CD14-positive monocyte (primary cell): Measurements from ENCODE around the gene IKZF4. TPM values are rescaled to one million over a fixed set of nuclear protein-coding genes. Genes with fewer than 3 reads are reported as not detected.
A peak's percentile ranks its signal among the peaks of the same experiment; 100 is the strongest.

ENCODE experiments used
- DNase-seq, 3 donors: peaks; one replicate each; pipeline ENCODE4 v3.0.0-alpha.2; 2011 to 2022
- H2AFZ ChIP-seq: 2 replicates; pipeline ENCODE4 v1.6.0; 2012; ENCODE audit warnings: mild to moderate bottlenecking, low read depth, low read length, inconsistent platforms; ENCODE audit not compliant: insufficient read depth, poor library complexity, severe bottlenecking
- H3K27ac ChIP-seq, 2 donors: 1 replicate in 1 of 2; 2 replicates in 1 of 2; pipeline ENCODE4 v1.5.1; 2012 to 2013; ENCODE audit warnings: low read length in 2 of 2, control low read depth in 1 of 2, inconsistent platforms in 1 of 2, low read depth in 1 of 2, mild to moderate bottlenecking in 1 of 2
- H3K27me3 ChIP-seq, 2 donors: one replicate each; pipeline versions ENCODE4 v1.6.0 to v1.6.1; 2011 to 2013; ENCODE audit warnings: low read length in 2 of 2; ENCODE audit not compliant: control insufficient read depth in 2 of 2, insufficient read depth in 2 of 2
- H3K36me3 ChIP-seq, 2 donors: replicated peaks in 1 of 2; 1 replicate in 1 of 2; 2 replicates in 1 of 2; pipeline versions ENCODE4 v1.5.1 to v1.6.1; 2012 to 2013; ENCODE audit warnings: low read length in 2 of 2, control low read depth in 1 of 2, inconsistent platforms in 1 of 2, mild to moderate bottlenecking in 1 of 2; ENCODE audit not compliant: insufficient read depth in 2 of 2, control insufficient read depth in 1 of 2
- H3K4me1 ChIP-seq, 2 donors: 1 replicate in 1 of 2; 2 replicates in 1 of 2; pipeline versions ENCODE4 v1.5.1 to v1.6.1; 2012 to 2013; ENCODE audit warnings: low read length in 2 of 2, control low read depth in 1 of 2, inconsistent platforms in 1 of 2, mild to moderate bottlenecking in 1 of 2, moderate library complexity in 1 of 2; ENCODE audit not compliant: insufficient read depth in 2 of 2, control insufficient read depth in 1 of 2
- H3K4me2 ChIP-seq: replicated peaks from 2 replicates; pipeline ENCODE3; 2012; ENCODE audit warnings: low read length, moderate library complexity, mild to moderate bottlenecking; ENCODE audit not compliant: poor library complexity, severe bottlenecking; ENCODE audit errors: extremely low read depth
- H3K4me3 ChIP-seq, 3 experiments: fragments of 200-600 bp in 1 of 3; sonication (generic) in 1 of 3; replicated peaks in 1 of 3; 1 replicate in 2 of 3; 2 replicates in 1 of 3; pipeline ENCODE4 v1.5.1; 2011 to 2013; ENCODE audit warnings: low read length in 3 of 3, mild to moderate bottlenecking in 3 of 3, control low read depth in 2 of 3, low read depth in 2 of 3, inconsistent platforms in 1 of 3, moderate library complexity in 1 of 3
- H3K79me2 ChIP-seq: 2 replicates; pipeline ENCODE4 v1.6.0; 2012; ENCODE audit warnings: mild to moderate bottlenecking, control low read depth, inconsistent platforms, low read length, moderate library complexity; ENCODE audit not compliant: insufficient read depth
- H3K9ac ChIP-seq: 2 replicates; pipeline ENCODE4 v1.6.0; 2017; ENCODE audit warnings: low read length, mild to moderate bottlenecking; ENCODE audit not compliant: insufficient read depth, poor library complexity, severe bottlenecking
- H3K9me3 ChIP-seq, 2 donors: replicated peaks in 1 of 2; 1 replicate in 1 of 2; 2 replicates in 1 of 2; pipeline versions ENCODE4 v1.5.1 to v1.6.1; 2012 to 2013; ENCODE audit warnings: low read length in 2 of 2, control low read depth in 1 of 2; ENCODE audit not compliant: control insufficient read depth in 1 of 2, insufficient read depth in 1 of 2
- H4K20me1 ChIP-seq: 2 replicates; pipeline ENCODE4 v1.6.0; 2012; ENCODE audit warnings: mild to moderate bottlenecking, low read length, control low read depth, moderate library complexity; ENCODE audit not compliant: insufficient read depth
- H3K27ac Mint-ChIP-seq, 7 donors: one replicate each; pipeline ENCODE4 v1.8.0; 2020; ENCODE audit warnings: mild to moderate bottlenecking in 7 of 7, mixed read lengths in 7 of 7, moderate library complexity in 6 of 7, inconsistent platforms in 2 of 7
- H3K27me3 Mint-ChIP-seq, 3 donors: one replicate each; pipeline ENCODE4 v1.8.0; 2021 to 2022; ENCODE audit warnings: low read depth in 3 of 3, mild to moderate bottlenecking in 3 of 3, mixed read lengths in 3 of 3, moderate library complexity in 3 of 3, inconsistent platforms in 1 of 3
- H3K36me3 Mint-ChIP-seq, 2 donors: one replicate each; pipeline ENCODE4 v1.8.0; 2020; ENCODE audit warnings: mixed read lengths in 2 of 2, inconsistent platforms in 1 of 2, mild to moderate bottlenecking in 1 of 2
- H3K4me1 Mint-ChIP-seq: one replicate; pipeline ENCODE4 v1.8.0; 2020; ENCODE audit warnings: mild to moderate bottlenecking, mixed read lengths
- H3K4me3 Mint-ChIP-seq, 2 donors: one replicate each; pipeline ENCODE4 v1.8.0; 2020; ENCODE audit warnings: mild to moderate bottlenecking in 2 of 2, mixed read lengths in 2 of 2, moderate library complexity in 1 of 2
- H3K9me3 Mint-ChIP-seq, 7 donors: one replicate each; pipeline ENCODE4 v1.8.0; 2020 to 2022; ENCODE audit warnings: mixed read lengths in 7 of 7, mild to moderate bottlenecking in 6 of 7, moderate library complexity in 6 of 7, inconsistent platforms in 2 of 7
- CTCF ChIP-seq: fragments of 200-600 bp; IDR thresholded peaks from one replicate; pipeline ENCODE4 v1.8.0; 2022; ENCODE audit warnings: antibody characterized with exemption, mild to moderate bottlenecking
- WGBS: methylation state at CpG from one replicate; pipeline ENCODE4 v1.1.5; 2013; ENCODE audit warnings: missing lambda C conversion rate; ENCODE audit not compliant: insufficient coverage; 5-methylcytosine and 5-hydroxymethylcytosine counted together
- intact Hi-C, 2 donors: fragments of 100-400 bp; cut with micrococcal nuclease; formaldehyde crosslinking; loops; one replicate each; pipeline versions ENCODE4 v1.15.0 to v1.15.1; 2023
- polyA minus RNA-seq: library from RNA; depleted of rRNA, polyadenylated mRNA; stranded (reverse); fragments of >200 nt; gene quantifications from 2 replicates; pipeline ENCODE4 v1.2.3, GENCODE V29; 2012
- polyA plus RNA-seq, 3 donors: library from polyadenylated mRNA; depleted of rRNA in 1 of 3; unstranded in 2 of 3; stranded (reverse) in 1 of 3; fragments of 300-500 nt in 2 of 3; fragments of >200 nt in 1 of 3; fragmentation: Illumina TruSeq in 2 of 3; gene quantifications; 1 replicate in 2 of 3; 2 replicates in 1 of 3; pipeline ENCODE4 v1.2.3, GENCODE V29; 2012 to 2021
- total RNA-seq, 12 experiments: library from RNA in 1 of 12; stranded (reverse) in 1 of 12; fragments of 120-200 nt in 1 of 12; gene quantifications; one replicate each; pipeline ENCODE4 v1.2.4 and lab custom pipeline; 2013 to 2026; ENCODE audit warnings: mixed read lengths in 6 of 12, inconsistent platforms in 1 of 12

IKZF4 gene
- 0.40 TPM for total RNA-seq (2013)
- polyA plus RNA-seq (1 to 10 TPM in 2 of 3 donors, under 1 TPM in 1; 0.09 to 4.9 (median 1.3) TPM), polyA minus RNA-seq (1.5 and 2.4 TPM in 2 replicates), total RNA-seq (lab: John Stamatoyannopoulos, UW) (0.23 to 5.9 (median 1.5) reads per million in 11 experiments)

DNA sequence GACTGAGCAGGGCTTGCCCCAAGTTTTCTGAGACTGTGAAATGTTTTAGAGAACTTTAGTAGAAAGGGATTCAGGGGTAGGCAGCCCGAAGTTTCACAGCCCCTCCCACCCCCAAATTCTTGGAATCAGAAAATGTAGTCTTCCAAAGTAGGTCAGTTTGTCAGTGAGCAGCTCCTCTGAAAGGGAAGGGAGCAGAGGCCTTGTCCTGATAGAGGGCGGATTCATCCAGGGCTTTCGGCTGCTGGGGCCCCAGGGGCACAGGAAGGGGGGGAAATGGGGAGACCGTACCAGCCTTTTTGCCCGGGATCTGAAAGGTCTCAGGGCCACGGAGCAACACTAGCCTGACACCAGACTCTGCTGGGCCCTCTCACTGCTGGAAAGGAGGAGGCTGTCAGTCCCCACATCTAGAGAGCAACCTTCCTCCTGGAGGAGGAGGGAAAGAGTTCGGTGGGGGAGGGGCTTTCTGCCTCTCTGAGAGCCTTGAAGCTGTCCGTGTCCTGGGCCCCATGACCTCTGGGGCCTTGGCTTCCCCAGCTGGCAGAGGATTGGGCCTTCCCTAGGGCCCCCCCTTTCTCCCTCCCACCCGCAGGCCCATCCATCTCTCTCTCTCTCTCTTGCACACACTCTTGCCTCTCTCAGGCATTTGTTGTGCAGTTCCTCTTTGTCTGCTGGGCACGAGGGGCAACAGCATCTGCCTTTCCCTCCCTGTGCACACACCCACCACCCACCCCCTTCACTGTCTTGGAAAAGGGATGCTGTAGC lies at the start of gene IKZF4:
TSS of gene IKZF4 (plus strand) at position 621 of the 762 bp plus-strand sequence. CDS start 451 bp downstream, outside the sequence.
- no peaks in the 10 kb centered on the region for H3K9me3 ChIP-seq
- TF ChIP-seq CTCF, result no peak
- H4K20me1 ChIP-seq, result no peaks in the 10 kb centered on the region
- peaks cover 0 to 7% of the 10 kb centered on the region in 2 donors for H3K36me3 ChIP-seq
- H3K27me3 ChIP-seq, result no peaks in the 10 kb centered on the region
- intact Hi-C loops, result loop anchor here in 1 of 2 donors (10.0 kb wide), 1 partner anchor 276 kb away; the partner anchor contains the start of gene GDF11
- peaks cover 20 to 27% of the 10 kb centered on the region in 2 donors for H3K4me1 ChIP-seq
- peak within 1 kb of the TSS; percentile 3 to 70 (median 24) for H3K4me3 ChIP-seq
- Mint-ChIP-seq H3K27me3 (peaks cover 0 to 4% (median 3%) of the 10 kb centered on the region in 3 donors), H3K9me3 (no peaks in the 10 kb centered on the region), H3K36me3 (peaks cover 11 to 12% of the 10 kb centered on the region in 2 donors), H3K4me1 (peaks cover 23% of the 10 kb centered on the region), H3K27ac (peak within 1 kb of the TSS in 4 of 7 donors; percentile 57 to 89 (median 80)), H3K4me3 (peak within 1 kb of the TSS; percentile 81 to 89)
- H2AFZ ChIP-seq, result peak within 1 kb of the TSS; percentile 80
- H3K27ac ChIP-seq, result no peak within 1 kb of the TSS
- peak within 1 kb of the TSS; percentile 43 for H3K9ac ChIP-seq
- WGBS, result 3% methylated on average over 4 of the region's 10 CpGs
- no peaks in the 10 kb centered on the region for H3K79me2 ChIP-seq
- DNase-seq, result peak; percentile 19 to 51 (median 42)
- H3K4me2 ChIP-seq, result peak within 1 kb of the TSS; percentile 78

GRCh38 chr12:55972042-55972441 lies 48.8 kb upstream of the IKZF4 start:
- peak overlapping the region in 1 of 7 donors; percentile 53 for H3K27ac Mint-ChIP-seq
- peaks cover 5 to 7% of the 10 kb centered on the region in 2 donors for H3K36me3 Mint-ChIP-seq
- Histone ChIP-seq H3K4me3 (peak overlapping the region in 1 of 3 experiments; percentile 84), H3K9me3 (no peaks in the 10 kb centered on the region), H2AFZ (no peak overlapping the region), H4K20me1 (peaks cover 6% of the 10 kb centered on the region), H3K27me3 (no peaks in the 10 kb centered on the region), H3K36me3 (no peaks in the 10 kb centered on the region), H3K79me2 (peaks cover 40% of the 10 kb centered on the region), H3K27ac (peak overlapping the region in 1 of 2 donors; percentile 90), H3K4me2 (peak overlapping the region; percentile 79), H3K4me1 (peaks cover 26 to 36% of the 10 kb centered on the region in 2 donors), H3K9ac (no peak overlapping the region)
- no peak for DNase-seq
- H3K4me1 Mint-ChIP-seq, result peaks cover 21% of the 10 kb centered on the region
- H3K27me3 Mint-ChIP-seq, result peaks cover 0 to 2% (median 0%) of the 10 kb centered on the region in 3 donors
- H3K4me3 Mint-ChIP-seq, result no peak overlapping the region
- H3K9me3 Mint-ChIP-seq, result no peaks in the 10 kb centered on the region
- intact Hi-C loops, result loop anchor here in 1 of 2 donors (2.0 to 10.0 kb wide), 3 partner anchors 45 to 143 kb away; partner anchors contain the start of genes PYM1, RPL41 and ZC3H10
- TF ChIP-seq CTCF, result no peak
- 100% methylated on average over 1 of the region's 3 CpGs for WGBS
